22Rv1 (cell line): ENCODE results near the gene GGT6.

Experiments used
- ZFX ChIP-seq: fragments of 450-650 bp; IDR thresholded peaks from 2 replicates; pipeline ENCODE4 v1.6.1; 2017; ENCODE audit warnings: antibody characterized with exemption, borderline replicate concordance
- TF ChIP-seq, protein P1 (sequence below): fragments of 450-650 bp; IDR thresholded peaks from 2 replicates; pipeline ENCODE4 v1.5.1; 2017; ENCODE audit warnings: mild to moderate bottlenecking

DNA sequence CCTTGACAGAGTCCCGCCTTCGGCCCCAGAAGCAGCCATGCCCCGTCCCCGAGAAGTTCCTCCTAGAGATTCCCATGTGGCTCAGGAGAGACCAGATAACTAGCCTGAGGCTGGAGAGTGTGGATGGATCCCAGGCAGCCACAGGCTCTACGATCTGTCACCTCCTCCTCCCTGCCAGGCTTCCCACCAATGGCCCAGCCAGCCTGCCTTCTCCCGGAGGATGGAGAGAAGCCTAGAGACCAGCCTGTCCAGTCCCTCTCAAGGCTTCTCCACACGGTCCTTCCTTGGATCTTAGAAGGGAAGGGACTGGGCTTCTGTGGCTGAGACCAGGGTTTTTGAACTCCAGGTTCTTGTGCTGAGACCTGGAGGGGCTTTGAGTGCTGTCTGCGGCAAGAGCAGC is 22.3 kb upstream of the GGT6 start:
- TF ChIP-seq, protein P1, sequence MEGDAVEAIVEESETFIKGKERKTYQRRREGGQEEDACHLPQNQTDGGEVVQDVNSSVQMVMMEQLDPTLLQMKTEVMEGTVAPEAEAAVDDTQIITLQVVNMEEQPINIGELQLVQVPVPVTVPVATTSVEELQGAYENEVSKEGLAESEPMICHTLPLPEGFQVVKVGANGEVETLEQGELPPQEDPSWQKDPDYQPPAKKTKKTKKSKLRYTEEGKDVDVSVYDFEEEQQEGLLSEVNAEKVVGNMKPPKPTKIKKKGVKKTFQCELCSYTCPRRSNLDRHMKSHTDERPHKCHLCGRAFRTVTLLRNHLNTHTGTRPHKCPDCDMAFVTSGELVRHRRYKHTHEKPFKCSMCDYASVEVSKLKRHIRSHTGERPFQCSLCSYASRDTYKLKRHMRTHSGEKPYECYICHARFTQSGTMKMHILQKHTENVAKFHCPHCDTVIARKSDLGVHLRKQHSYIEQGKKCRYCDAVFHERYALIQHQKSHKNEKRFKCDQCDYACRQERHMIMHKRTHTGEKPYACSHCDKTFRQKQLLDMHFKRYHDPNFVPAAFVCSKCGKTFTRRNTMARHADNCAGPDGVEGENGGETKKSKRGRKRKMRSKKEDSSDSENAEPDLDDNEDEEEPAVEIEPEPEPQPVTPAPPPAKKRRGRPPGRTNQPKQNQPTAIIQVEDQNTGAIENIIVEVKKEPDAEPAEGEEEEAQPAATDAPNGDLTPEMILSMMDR = no peak
- TF ChIP-seq ZFX = no peak
